ENCODE data around the gene TRPM3. TPM values are rescaled to one million over a fixed set of nuclear protein-coding genes. Genes with fewer than 3 reads are reported as not detected.

TRPM3 gene
- total and polyA plus RNA-seq, 2 donors (not counting 1 experiment from before 2014, with no cell fraction given), result not detected

DNA sequence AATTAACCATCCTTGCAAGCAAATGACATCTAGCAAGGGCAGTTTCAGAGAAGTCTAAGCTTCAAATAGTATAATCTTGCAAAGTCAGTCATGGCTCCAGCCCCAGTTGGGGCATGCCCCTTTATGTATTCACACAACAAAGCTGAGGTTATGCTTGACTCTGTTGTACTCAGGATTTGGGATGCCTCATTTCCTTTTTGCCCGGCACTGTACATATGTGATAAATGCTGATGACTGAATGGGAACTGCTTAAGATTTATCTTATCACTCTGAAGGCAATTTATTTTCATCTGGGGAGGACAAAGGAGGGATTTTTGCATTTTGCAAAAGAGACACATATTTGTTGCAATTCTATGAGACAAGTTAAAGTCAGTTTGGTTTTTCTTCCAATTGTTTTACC, 219.2 kb downstream of the TRPM3 start:
- intact Hi-C loops (cut with micrococcal nuclease), result no loop called here
- Histone ChIP-seq H4K20me1 (ENCODE audit: control insufficient read depth, insufficient read depth, low read length, poor library complexity, severe bottlenecking) (no peaks in the 10 kb centered on the region), H3K4me1 (ENCODE audit: control insufficient read depth in 2 of 2, insufficient read depth in 2 of 2, low read length in 2 of 2) (no peaks in the 10 kb centered on the region), H3K27ac (ENCODE audit: low read length in 2 of 2) (no peak overlapping the region), H3K9ac (ENCODE audit: low read length) (no peak overlapping the region), H3K4me2 (replicated peaks; ENCODE audit: low read depth, low read length, poor library complexity, severe bottlenecking) (no peak overlapping the region), H3K36me3 (replicated peaks in 1 of 2; ENCODE audit: control extremely low read depth in 1 of 2, control insufficient read depth in 1 of 2, extremely low read depth in 1 of 2, insufficient read depth in 2 of 2, low read length in 1 of 2) (no peaks in the 10 kb centered on the region), H3K4me3 (ENCODE audit: control extremely low read depth in 1 of 5, extremely low read depth in 1 of 5, insufficient read depth in 1 of 5, low read depth in 2 of 5, low read length in 4 of 5) (no peak overlapping the region), H3K27me3 (replicated peaks in 1 of 4; ENCODE audit: control extremely low read depth in 1 of 4, control insufficient read depth in 3 of 4, insufficient read depth in 4 of 4, low read length in 3 of 4) (no peaks in the 10 kb centered on the region), H3K9me3 (ENCODE audit: control extremely low read depth in 1 of 3, control insufficient read depth in 2 of 3, insufficient read depth in 1 of 3, low read length in 2 of 3) (no peaks in the 10 kb centered on the region), H2AFZ (ENCODE audit: insufficient read depth, low read depth, low read length, poor library complexity, severe bottlenecking) (no peak overlapping the region), H3K79me2 (ENCODE audit: control insufficient read depth, insufficient read depth, low read length) (no peaks in the 10 kb centered on the region)
- no peak overlapping the region for H3K27ac Mint-ChIP-seq
- no peaks in the 10 kb centered on the region for H3K4me1 Mint-ChIP-seq
- POLR2A ChIA-PET, result no interaction called here
- H3K9me3 Mint-ChIP-seq (ENCODE audit: insufficient read depth), result no peaks in the 10 kb centered on the region
- no peak for TF ChIP-seq CTCF (IDR thresholded peaks at IDR 0.05)
- TF ChIP-seq EZH2 (IDR thresholded peaks at IDR 0.05; ENCODE audit: borderline replicate concordance, insufficient read depth, low read depth, low read length, poor library complexity, severe bottlenecking), result no peak
- ATAC-seq (ENCODE audit: low read depth) (no peak), DNase-seq (no peak)
- CTCF ChIA-PET, result no interaction called here
- no peaks in the 10 kb centered on the region for H3K27me3 Mint-ChIP-seq
- WGBS (ENCODE audit: insufficient coverage), result no CpG with 5 or more reads among the region's 1 CpG
- no peak overlapping the region for H3K4me3 Mint-ChIP-seq

GRCh38 chr9:70901746-70902145, 219.7 kb downstream of the TRPM3 start:
- H2AFZ ChIP-seq (ENCODE audit: insufficient read depth, low read depth, low read length, poor library complexity, severe bottlenecking), result no peak overlapping the region
- no peaks in the 10 kb centered on the region for H3K79me2 ChIP-seq (ENCODE audit: control insufficient read depth, insufficient read depth, low read length)
- Mint-ChIP-seq H3K27ac (no peak overlapping the region), H3K9me3 (ENCODE audit: insufficient read depth) (no peaks in the 10 kb centered on the region), H3K27me3 (no peaks in the 10 kb centered on the region), H3K4me3 (no peak overlapping the region), H3K4me1 (no peaks in the 10 kb centered on the region)
- POLR2A ChIA-PET, result no interaction called here
- DNase-seq (no peak), ATAC-seq (ENCODE audit: low read depth) (no peak)
- no peaks in the 10 kb centered on the region for H3K9me3 ChIP-seq (ENCODE audit: control extremely low read depth in 1 of 3, control insufficient read depth in 2 of 3, insufficient read depth in 1 of 3, low read length in 2 of 3)
- intact Hi-C loops (cut with micrococcal nuclease), result no loop called here
- H3K27ac ChIP-seq (ENCODE audit: low read length in 2 of 2), result no peak overlapping the region
- no peak for TF ChIP-seq EZH2 (IDR thresholded peaks at IDR 0.05; ENCODE audit: borderline replicate concordance, insufficient read depth, low read depth, low read length, poor library complexity, severe bottlenecking)
- TF ChIP-seq CTCF (IDR thresholded peaks at IDR 0.05), result no peak
- WGBS (ENCODE audit: insufficient coverage), result no CpG with 5 or more reads among the region's 1 CpG
- H3K4me1 ChIP-seq (ENCODE audit: control insufficient read depth in 2 of 2, insufficient read depth in 2 of 2, low read length in 2 of 2), result no peaks in the 10 kb centered on the region
- H4K20me1 ChIP-seq (ENCODE audit: control insufficient read depth, insufficient read depth, low read length, poor library complexity, severe bottlenecking), result no peaks in the 10 kb centered on the region
- no peaks in the 10 kb centered on the region for H3K36me3 ChIP-seq (replicated peaks in 1 of 2; ENCODE audit: control extremely low read depth in 1 of 2, control insufficient read depth in 1 of 2, extremely low read depth in 1 of 2, insufficient read depth in 2 of 2, low read length in 1 of 2)
- no peaks in the 10 kb centered on the region for H3K27me3 ChIP-seq (replicated peaks in 1 of 4; ENCODE audit: control extremely low read depth in 1 of 4, control insufficient read depth in 3 of 4, insufficient read depth in 4 of 4, low read length in 3 of 4)
- H3K4me2 ChIP-seq (replicated peaks; ENCODE audit: low read depth, low read length, poor library complexity, severe bottlenecking), result no peak overlapping the region
- no peak overlapping the region for H3K4me3 ChIP-seq (ENCODE audit: control extremely low read depth in 1 of 5, extremely low read depth in 1 of 5, insufficient read depth in 1 of 5, low read depth in 2 of 5, low read length in 4 of 5)
- no peak overlapping the region for H3K9ac ChIP-seq (ENCODE audit: low read length)
- CTCF ChIA-PET, result no interaction called here
